ENCODE data around the gene ETDC. TPM values are rescaled to one million over a fixed set of nuclear protein-coding genes. Genes with fewer than 3 reads are reported as not detected.
A peak's percentile ranks its signal among the peaks of the same experiment; 100 is the strongest.

The ETDC gene
- total RNA-seq, 1 donor from 2014 or later = not detected

- Histone ChIP-seq H3K9me3 (no peaks in the 10 kb centered on the region), H3K27ac (peak overlapping the region; percentile 86), H3K4me3 (peak overlapping the region; percentile 63 to 67), H3K4me1 (peaks cover 26% of the 10 kb centered on the region), H3K27me3 (no peaks in the 10 kb centered on the region), H3K36me3 (no peaks in the 10 kb centered on the region)
- TF ChIP-seq CTCF (IDR thresholded peaks at IDR 0.05) (no peak), POLR2AphosphoS5 (IDR thresholded peaks at IDR 0.05; ENCODE audit: insufficient read depth in 1 of 2, low read depth in 1 of 2) (no peak), POLR2A (IDR thresholded peaks at IDR 0.05) (no peak)
- intact Hi-C loops (cut with DNase I) = no loop called here
- DNase-seq (ENCODE audit: extremely low spot score in 2 of 2) = no peak
Measured at GRCh38 chrX:135345107-135345589, 35.9 kb downstream of the ETDC start.

GRCh38 chrX:135346975-135347374 is 37.7 kb downstream of the ETDC start:
- no peaks in the 10 kb centered on the region for H3K9me3 ChIP-seq
- no peak overlapping the region for H3K27ac ChIP-seq
- peaks cover 11% of the 10 kb centered on the region for H3K4me1 ChIP-seq
- no peaks in the 10 kb centered on the region for H3K27me3 ChIP-seq
- H3K4me3 ChIP-seq = no peak overlapping the region
- intact Hi-C loops (cut with DNase I) = no loop called here
- TF ChIP-seq CTCF (IDR thresholded peaks at IDR 0.05) (no peak), POLR2AphosphoS5 (IDR thresholded peaks at IDR 0.05; ENCODE audit: insufficient read depth in 1 of 2, low read depth in 1 of 2) (no peak), POLR2A (IDR thresholded peaks at IDR 0.05) (no peak)
- H3K36me3 ChIP-seq = no peaks in the 10 kb centered on the region
- DNase-seq (ENCODE audit: extremely low spot score in 2 of 2) = no peak

GRCh38 chrX:135347381-135348016 is 38.2 kb downstream of the ETDC start:
- intact Hi-C loops (cut with DNase I) = no loop called here
- TF ChIP-seq POLR2A (IDR thresholded peaks at IDR 0.05) (no peak), CTCF (IDR thresholded peaks at IDR 0.05) (no peak), POLR2AphosphoS5 (IDR thresholded peaks at IDR 0.05; ENCODE audit: insufficient read depth in 1 of 2, low read depth in 1 of 2) (no peak)
- no peak for DNase-seq (ENCODE audit: extremely low spot score in 2 of 2)

GRCh38 chrX:135354288-135354687 is 45.0 kb downstream of the ETDC start:
- Histone ChIP-seq H3K36me3 (no peaks in the 10 kb centered on the region), H3K27me3 (no peaks in the 10 kb centered on the region), H3K27ac (no peak overlapping the region), H3K4me1 (no peaks in the 10 kb centered on the region), H3K9me3 (no peaks in the 10 kb centered on the region), H3K4me3 (no peak overlapping the region)
- TF ChIP-seq CTCF (IDR thresholded peaks at IDR 0.05) (no peak), POLR2A (IDR thresholded peaks at IDR 0.05) (no peak), POLR2AphosphoS5 (IDR thresholded peaks at IDR 0.05; ENCODE audit: insufficient read depth in 1 of 2, low read depth in 1 of 2) (no peak)
- DNase-seq (ENCODE audit: extremely low spot score in 2 of 2) = no peak
- intact Hi-C loops (cut with DNase I) = no loop called here

More at GRCh38 chrX:135347381-135348016, 38.2 kb downstream of the ETDC start:
- no peaks in the 10 kb centered on the region for H3K36me3 ChIP-seq
- H3K27me3 ChIP-seq = no peaks in the 10 kb centered on the region
- no peak overlapping the region for H3K4me3 ChIP-seq
- H3K9me3 ChIP-seq = no peaks in the 10 kb centered on the region
- no peak overlapping the region for H3K27ac ChIP-seq
- H3K4me1 ChIP-seq = peaks cover 5% of the 10 kb centered on the region

Other genes with a start within 250 kb of the ETDC start
- 4.2 TPM for gene SMIM10L2B, start 210.8 kb upstream of the ETDC start, total RNA-seq
- not detected for gene ETDB, start 189.0 kb upstream of the ETDC start, total RNA-seq
- not detected for gene CT55, start 138.1 kb upstream of the ETDC start, total RNA-seq
- not detected for gene ETDA, start 57.4 kb upstream of the ETDC start, total RNA-seq
- gene ZNF75D, start 34.6 kb downstream of the ETDC start, total RNA-seq = 5.2 TPM
- 9.6 TPM for gene ZNF449, start 35.3 kb downstream of the ETDC start, total RNA-seq
- gene SMIM10L2A, start 112.5 kb downstream of the ETDC start, total RNA-seq = 1.5 TPM
- gene INTS6L, start 211.2 kb downstream of the ETDC start, total RNA-seq = 14.7 TPM

All from vagina (tissue), 2 donors.